Measurements from ENCODE around the gene IPO11.

The IPO11 gene

GRCh38 chr5:62650197-62650596 lies 237.6 kb downstream of the IPO11 start:
- no peak overlapping the region for H3K4ac ChIP-seq (ENCODE audit: low read depth in 1 of 2, low read length in 2 of 2)
- no peak overlapping the region for H3K9ac ChIP-seq (ENCODE audit: low read length)
- H2BK12ac ChIP-seq (ENCODE audit: low read length in 2 of 2), result no peak overlapping the region
- DNase-seq, result no peak
- no peak overlapping the region for H2AFZ ChIP-seq (ENCODE audit: low read depth, low read length)
- no peak overlapping the region for H3K27ac ChIP-seq (ENCODE audit: low read length, poor library complexity, severe bottlenecking)
- no peak overlapping the region for H4K8ac ChIP-seq (ENCODE audit: low read length)
- no peak overlapping the region for H2BK15ac ChIP-seq (ENCODE audit: low read depth, poor library complexity, severe bottlenecking)
- no peak overlapping the region for H3K4me2 ChIP-seq (ENCODE audit: low read length, poor library complexity, severe bottlenecking)
- H3K4me3 ChIP-seq (ENCODE audit: insufficient read depth in 1 of 2, low read depth in 1 of 2, low read length in 2 of 2), result no peak overlapping the region
- no peak overlapping the region for H2BK120ac ChIP-seq (ENCODE audit: low read depth, low read length)
- no peaks in the 10 kb centered on the region for H3K79me1 ChIP-seq (replicated peaks; ENCODE audit: low read length, poor library complexity, severe bottlenecking)
- H3K36me3 ChIP-seq (ENCODE audit: control insufficient read depth in 1 of 2, insufficient read depth in 2 of 2, low read depth in 1 of 2, low read length in 2 of 2), result no peaks in the 10 kb centered on the region
- no peak overlapping the region for H3K18ac ChIP-seq (ENCODE audit: low read depth in 1 of 2, low read length in 2 of 2)
- H3K4me1 ChIP-seq (ENCODE audit: control insufficient read depth, insufficient read depth, low read depth, low read length), result no peaks in the 10 kb centered on the region
- 92% methylated on average over 5 of the region's 5 CpGs for WGBS
- H3K14ac ChIP-seq (ENCODE audit: low read length in 2 of 2), result no peak overlapping the region
- peaks cover 4% of the 10 kb centered on the region for H3K9me3 ChIP-seq (ENCODE audit: control insufficient read depth, low read length)
- no peak overlapping the region for H3K23ac ChIP-seq (ENCODE audit: low read length in 2 of 2)
- no peak overlapping the region for H2BK5ac ChIP-seq (ENCODE audit: low read depth, low read length, poor library complexity, severe bottlenecking)
- H4K91ac ChIP-seq (ENCODE audit: low read length), result no peak overlapping the region
- no peak overlapping the region for H2AK5ac ChIP-seq (ENCODE audit: low read length, severe bottlenecking)
- H3K27me3 ChIP-seq (ENCODE audit: control insufficient read depth in 1 of 2, insufficient read depth in 1 of 2, low read length in 2 of 2), result no peaks in the 10 kb centered on the region

- no peaks in the 10 kb centered on the region for H3K4me1 ChIP-seq (ENCODE audit: control insufficient read depth, insufficient read depth, low read depth, low read length)
- no peaks in the 10 kb centered on the region for H3K27me3 ChIP-seq (ENCODE audit: control insufficient read depth in 1 of 2, insufficient read depth in 1 of 2, low read length in 2 of 2)
- H3K14ac ChIP-seq (ENCODE audit: low read length in 2 of 2), result no peak overlapping the region
- H3K36me3 ChIP-seq (ENCODE audit: control insufficient read depth in 1 of 2, insufficient read depth in 2 of 2, low read depth in 1 of 2, low read length in 2 of 2), result no peaks in the 10 kb centered on the region
- H3K79me1 ChIP-seq (replicated peaks; ENCODE audit: low read length, poor library complexity, severe bottlenecking), result no peaks in the 10 kb centered on the region
- no peak for DNase-seq
- H4K91ac ChIP-seq (ENCODE audit: low read length), result no peak overlapping the region
- no peak overlapping the region for H2BK15ac ChIP-seq (ENCODE audit: low read depth, poor library complexity, severe bottlenecking)
- no peak overlapping the region for H3K9ac ChIP-seq (ENCODE audit: low read length)
- no peak overlapping the region for H3K27ac ChIP-seq (ENCODE audit: low read length, poor library complexity, severe bottlenecking)
- peaks cover 4% of the 10 kb centered on the region for H3K9me3 ChIP-seq (ENCODE audit: control insufficient read depth, low read length)
- no peak overlapping the region for H2BK5ac ChIP-seq (ENCODE audit: low read depth, low read length, poor library complexity, severe bottlenecking)
- 99% methylated on average over 5 of the region's 5 CpGs for WGBS
- no peak overlapping the region for H2BK12ac ChIP-seq (ENCODE audit: low read length in 2 of 2)
- no peak overlapping the region for H2AK5ac ChIP-seq (ENCODE audit: low read length, severe bottlenecking)
- no peak overlapping the region for H3K4me2 ChIP-seq (ENCODE audit: low read length, poor library complexity, severe bottlenecking)
- H2BK120ac ChIP-seq (ENCODE audit: low read depth, low read length), result no peak overlapping the region
- no peak overlapping the region for H3K4me3 ChIP-seq (ENCODE audit: insufficient read depth in 1 of 2, low read depth in 1 of 2, low read length in 2 of 2)
- no peak overlapping the region for H2AFZ ChIP-seq (ENCODE audit: low read depth, low read length)
- H3K18ac ChIP-seq (ENCODE audit: low read depth in 1 of 2, low read length in 2 of 2), result no peak overlapping the region
- H4K8ac ChIP-seq (ENCODE audit: low read length), result no peak overlapping the region
- no peak overlapping the region for H3K23ac ChIP-seq (ENCODE audit: low read length in 2 of 2)
- no peak overlapping the region for H3K4ac ChIP-seq (ENCODE audit: low read depth in 1 of 2, low read length in 2 of 2)
Observed at GRCh38 chr5:62652225-62652624, 239.7 kb downstream of the IPO11 start.

- H4K91ac ChIP-seq (ENCODE audit: low read length), result no peak overlapping the region
- WGBS, result 94% methylated on average over 6 of the region's 7 CpGs
- H3K4me1 ChIP-seq (ENCODE audit: control insufficient read depth, insufficient read depth, low read depth, low read length), result no peaks in the 10 kb centered on the region
- H2BK15ac ChIP-seq (ENCODE audit: low read depth, poor library complexity, severe bottlenecking), result no peak overlapping the region
- H2AK5ac ChIP-seq (ENCODE audit: low read length, severe bottlenecking), result no peak overlapping the region
- H3K4ac ChIP-seq (ENCODE audit: low read depth in 1 of 2, low read length in 2 of 2), result no peak overlapping the region
- H3K9ac ChIP-seq (ENCODE audit: low read length), result no peak overlapping the region
- H4K8ac ChIP-seq (ENCODE audit: low read length), result no peak overlapping the region
- H3K4me3 ChIP-seq (ENCODE audit: insufficient read depth in 1 of 2, low read depth in 1 of 2, low read length in 2 of 2), result no peak overlapping the region
- H2BK12ac ChIP-seq (ENCODE audit: low read length in 2 of 2), result no peak overlapping the region
- H3K14ac ChIP-seq (ENCODE audit: low read length in 2 of 2), result no peak overlapping the region
- H3K27me3 ChIP-seq (ENCODE audit: control insufficient read depth in 1 of 2, insufficient read depth in 1 of 2, low read length in 2 of 2), result no peaks in the 10 kb centered on the region
- no peak overlapping the region for H2BK120ac ChIP-seq (ENCODE audit: low read depth, low read length)
- H3K79me1 ChIP-seq (replicated peaks; ENCODE audit: low read length, poor library complexity, severe bottlenecking), result no peaks in the 10 kb centered on the region
- no peak for DNase-seq
- H2BK5ac ChIP-seq (ENCODE audit: low read depth, low read length, poor library complexity, severe bottlenecking), result no peak overlapping the region
- no peak overlapping the region for H2AFZ ChIP-seq (ENCODE audit: low read depth, low read length)
- H3K18ac ChIP-seq (ENCODE audit: low read depth in 1 of 2, low read length in 2 of 2), result no peak overlapping the region
- H3K23ac ChIP-seq (ENCODE audit: low read length in 2 of 2), result no peak overlapping the region
- H3K9me3 ChIP-seq (ENCODE audit: control insufficient read depth, low read length), result peaks cover 4% of the 10 kb centered on the region
- H3K27ac ChIP-seq (ENCODE audit: low read length, poor library complexity, severe bottlenecking), result no peak overlapping the region
- H3K36me3 ChIP-seq (ENCODE audit: control insufficient read depth in 1 of 2, insufficient read depth in 2 of 2, low read depth in 1 of 2, low read length in 2 of 2), result no peaks in the 10 kb centered on the region
- H3K4me2 ChIP-seq (ENCODE audit: low read length, poor library complexity, severe bottlenecking), result no peak overlapping the region
Observed at GRCh38 chr5:62653001-62653863, 240.7 kb downstream of the IPO11 start.

- Histone ChIP-seq H3K4me1 (ENCODE audit: control insufficient read depth, insufficient read depth, low read depth, low read length) (no peaks in the 10 kb centered on the region), H3K18ac (ENCODE audit: low read depth in 1 of 2, low read length in 2 of 2) (no peak overlapping the region), H3K27ac (ENCODE audit: low read length, poor library complexity, severe bottlenecking) (no peak overlapping the region), H2AK5ac (ENCODE audit: low read length, severe bottlenecking) (no peak overlapping the region), H2BK12ac (ENCODE audit: low read length in 2 of 2) (no peak overlapping the region), H3K36me3 (ENCODE audit: control insufficient read depth in 1 of 2, insufficient read depth in 2 of 2, low read depth in 1 of 2, low read length in 2 of 2) (no peaks in the 10 kb centered on the region), H2BK15ac (ENCODE audit: low read depth, poor library complexity, severe bottlenecking) (no peak overlapping the region), H2BK5ac (ENCODE audit: low read depth, low read length, poor library complexity, severe bottlenecking) (no peak overlapping the region), H3K4me2 (ENCODE audit: low read length, poor library complexity, severe bottlenecking) (no peak overlapping the region), H4K8ac (ENCODE audit: low read length) (no peak overlapping the region), H2BK120ac (ENCODE audit: low read depth, low read length) (no peak overlapping the region), H3K14ac (ENCODE audit: low read length in 2 of 2) (no peak overlapping the region), H3K4ac (ENCODE audit: low read depth in 1 of 2, low read length in 2 of 2) (no peak overlapping the region), H3K9ac (ENCODE audit: low read length) (no peak overlapping the region), H3K27me3 (ENCODE audit: control insufficient read depth in 1 of 2, insufficient read depth in 1 of 2, low read length in 2 of 2) (no peaks in the 10 kb centered on the region), H3K4me3 (ENCODE audit: insufficient read depth in 1 of 2, low read depth in 1 of 2, low read length in 2 of 2) (no peak overlapping the region), H2AFZ (ENCODE audit: low read depth, low read length) (no peak overlapping the region), H3K23ac (ENCODE audit: low read length in 2 of 2) (no peak overlapping the region), H3K9me3 (ENCODE audit: control insufficient read depth, low read length) (peaks cover 4% of the 10 kb centered on the region), H4K91ac (ENCODE audit: low read length) (no peak overlapping the region), H3K79me1 (replicated peaks; ENCODE audit: low read length, poor library complexity, severe bottlenecking) (no peaks in the 10 kb centered on the region)
- no peak for DNase-seq
- 88% methylated on average over 10 of the region's 11 CpGs for WGBS
Observed at GRCh38 chr5:62653864-62654575, 241.5 kb downstream of the IPO11 start.
